ENCODE results near the gene CTNNA3.
A peak's percentile ranks its signal among the peaks of the same experiment; 100 is the strongest.

CTNNA3 gene

GRCh38 chr10:66931340-66931948 is 764.6 kb downstream of the CTNNA3 start:
- no peak for DNase-seq (ENCODE audit: low spot score)

- no peak for DNase-seq (ENCODE audit: low spot score)
These were observed 766.6 kb downstream of the CTNNA3 start for GRCh38 chr10:66929375-66929774.

GRCh38 chr10:66928776-66929175 is 767.2 kb downstream of the CTNNA3 start:
- no peak for DNase-seq (ENCODE audit: low spot score)

GRCh38 chr10:66927971-66928770 is 767.8 kb downstream of the CTNNA3 start:
- no peak for DNase-seq (ENCODE audit: low spot score)

GRCh38 chr10:66927251-66927935 is 768.6 kb downstream of the CTNNA3 start:
- no peak for DNase-seq (ENCODE audit: low spot score)

GRCh38 chr10:66926841-66927240 is 769.2 kb downstream of the CTNNA3 start:
- DNase-seq (ENCODE audit: low spot score), result no peak

GRCh38 chr10:66925896-66926715 is 769.9 kb downstream of the CTNNA3 start, which contains the start of gene LRRTM3:
LRRTM3 (plus strand) TSS chr10:66926036.
- peak; percentile 62 for DNase-seq (ENCODE audit: low spot score)

GRCh38 chr10:66925373-66925772 is 770.6 kb downstream of the CTNNA3 start:
- no peak for DNase-seq (ENCODE audit: low spot score)

- DNase-seq (ENCODE audit: low spot score), result no peak
These were observed 771.2 kb downstream of the CTNNA3 start for GRCh38 chr10:66924674-66925345.

GRCh38 chr10:66919248-66919647 is 776.7 kb downstream of the CTNNA3 start:
- DNase-seq (ENCODE audit: low spot score), result no peak

GRCh38 chr10:66917104-66917503 is 778.9 kb downstream of the CTNNA3 start:
- DNase-seq (ENCODE audit: low spot score), result no peak

GRCh38 chr10:66916030-66916429 is 780.0 kb downstream of the CTNNA3 start:
- no peak for DNase-seq (ENCODE audit: low spot score)

- DNase-seq (ENCODE audit: low spot score), result no peak
These were observed 785.3 kb downstream of the CTNNA3 start for GRCh38 chr10:66910671-66911070.

GRCh38 chr10:66892871-66893270 is 803.1 kb downstream of the CTNNA3 start:
- no peak for DNase-seq (ENCODE audit: low spot score)

GRCh38 chr10:66888237-66888636 is 807.8 kb downstream of the CTNNA3 start:
- no peak for DNase-seq (ENCODE audit: low spot score)

GRCh38 chr10:66886848-66887247 is 809.1 kb downstream of the CTNNA3 start:
- no peak for DNase-seq (ENCODE audit: low spot score)

GRCh38 chr10:66882271-66882670 is 813.7 kb downstream of the CTNNA3 start:
- no peak for DNase-seq (ENCODE audit: low spot score)

- no peak for DNase-seq (ENCODE audit: low spot score)
These were observed 814.2 kb downstream of the CTNNA3 start for GRCh38 chr10:66881814-66882213.

GRCh38 chr10:66880826-66881225 is 815.2 kb downstream of the CTNNA3 start:
- DNase-seq (ENCODE audit: low spot score), result no peak

GRCh38 chr10:66880292-66880691 is 815.7 kb downstream of the CTNNA3 start:
- DNase-seq (ENCODE audit: low spot score), result no peak

GRCh38 chr10:66877361-66877760 is 818.6 kb downstream of the CTNNA3 start:
- DNase-seq (ENCODE audit: low spot score), result no peak

GRCh38 chr10:66869635-66870034 is 826.4 kb downstream of the CTNNA3 start:
- DNase-seq (ENCODE audit: low spot score), result no peak
